Adrenal gland (tissue), 12 donors: ENCODE measurements around the gene KIF5B. TPM values are rescaled to one million over a fixed set of nuclear protein-coding genes. Genes with fewer than 3 reads are reported as not detected.
A peak's percentile ranks its signal among the peaks of the same experiment; 100 is the strongest.
"Not testable (repeated sequence)": the region's sequence is repeated elsewhere in the genome, so short reads cannot be mapped to it uniquely, and the experiment has no call there.

Experiments used
- DNase-seq, 7 donors: peaks; one replicate each; pipeline ENCODE4 v3.0.0-alpha.2; 2019 to 2020
- H3K27ac ChIP-seq, 5 donors: fragments of 200-600 bp; sonication (generic) in 4 of 5; 1 replicate in 3 of 5; 2 replicates in 2 of 5; pipeline versions ENCODE4 v1.5.1 to v1.8.0; 2016 to 2020; ENCODE audit warnings: mild to moderate bottlenecking in 1 of 5
- H3K27me3 ChIP-seq: fragments of 200-600 bp; 2 replicates; pipeline ENCODE4 v1.8.0; 2021
- H3K36me3 ChIP-seq, 2 donors: fragments of 200-600 bp; replicated peaks in 1 of 2; 1 replicate in 1 of 2; 2 replicates in 1 of 2; pipeline versions ENCODE4 v1.5.1 to v1.8.0; 2018 to 2022
- H3K4me1 ChIP-seq, 2 donors: fragments of 200-600 bp; replicated peaks in 1 of 2; 1 replicate in 1 of 2; 2 replicates in 1 of 2; pipeline versions ENCODE4 v1.5.1 to v1.8.0; 2018 to 2021
- H3K4me3 ChIP-seq, 4 donors: fragments of 200-600 bp; sonication (generic) in 3 of 4; one replicate each; pipeline ENCODE4 v1.5.1; 2016 to 2018
- H3K9me3 ChIP-seq, 3 donors: fragments of 200-600 bp; sonication (generic) in 1 of 3; replicated peaks in 1 of 3; 1 replicate in 2 of 3; 2 replicates in 1 of 3; pipeline versions ENCODE4 v1.5.1 to v1.8.0; 2016 to 2021
- POLR2A ChIP-seq, 2 donors: fragments of 450-650 bp; IDR thresholded peaks; one replicate each; pipeline ENCODE4 v1.6.1; 2017; ENCODE audit warnings: antibody characterized with exemption in 2 of 2, mild to moderate bottlenecking in 2 of 2, moderate library complexity in 1 of 2
- WGBS, 4 donors: extraction: QIAGEN DNeasy Blood & Tissue Kit in 2 of 4; methylation state at CpG; one replicate each; pipeline versions ENCODE4 v1.1.5 to v1.1.7; 2013 to 2017; 5-methylcytosine and 5-hydroxymethylcytosine counted together
- intact Hi-C, 2 donors: fragments of 100-400 bp; cut with DNase I; formaldehyde crosslinking; loops; one replicate each; pipeline versions ENCODE4 v1.14.1 to v1.15.0; 2022 to 2023
- polyA plus RNA-seq, 3 donors: library from polyadenylated mRNA; stranded (reverse); fragments of 200-250 nt in 2 of 3; fragments of 350-450 nt in 1 of 3; fragmentation: Illumina TruSeq in 1 of 3; extraction: RNeasy Lipid Tissue Mini Kit (QIAGEN cat#74804) in 1 of 3; gene quantifications; one replicate each; pipeline ENCODE4 v1.2.3, GENCODE V29; 2013 to 2014
- total RNA-seq, 9 donors: library from RNA; depleted of rRNA in 4 of 9; stranded (reverse); fragments of >200 nt in 4 of 9; fragments of 120-200 nt in 1 of 9; fragmentation: NEBNext Ultra II Directional in 1 of 9; extraction: Animal tissue kit (Norgen Biotek cat#: 25700) in 1 of 9; gene quantifications; one replicate each; pipeline versions ENCODE4 v1.1.0 to v1.2.4, GENCODE V29; 2013 to 2023
- TF ChIP-seq, protein P1 (sequence below), 6 experiments: fragments of 450-650 bp in 4 of 6; fragments of 200-600 bp in 2 of 6; sonication (generic) in 1 of 6; IDR thresholded peaks; 1 replicate in 5 of 6; 2 replicates in 1 of 6; pipeline versions ENCODE4 v1.5.1 to v1.8.0; 2016 to 2021; ENCODE audit warnings: antibody characterized with exemption in 6 of 6, mild to moderate bottlenecking in 2 of 6, moderate library complexity in 1 of 6
- donor health status: healthy with polysubstance abuse.
- donor health status: Bipolar disorder and iron deficiency.
- donor health status: DM: yes; HTN: yes; CAD: no.
- donor health status: DM: no; HTN: no; CAD: no.
- donor health status: DM: no; HTN: no; CAD: no.
- donor health status: DM: yes; HTN: yes; CAD: no.

Gene KIF5B
- total and polyA plus RNA-seq, 12 donors, result 24.2 to 139 (median 81.7) TPM

DNA sequence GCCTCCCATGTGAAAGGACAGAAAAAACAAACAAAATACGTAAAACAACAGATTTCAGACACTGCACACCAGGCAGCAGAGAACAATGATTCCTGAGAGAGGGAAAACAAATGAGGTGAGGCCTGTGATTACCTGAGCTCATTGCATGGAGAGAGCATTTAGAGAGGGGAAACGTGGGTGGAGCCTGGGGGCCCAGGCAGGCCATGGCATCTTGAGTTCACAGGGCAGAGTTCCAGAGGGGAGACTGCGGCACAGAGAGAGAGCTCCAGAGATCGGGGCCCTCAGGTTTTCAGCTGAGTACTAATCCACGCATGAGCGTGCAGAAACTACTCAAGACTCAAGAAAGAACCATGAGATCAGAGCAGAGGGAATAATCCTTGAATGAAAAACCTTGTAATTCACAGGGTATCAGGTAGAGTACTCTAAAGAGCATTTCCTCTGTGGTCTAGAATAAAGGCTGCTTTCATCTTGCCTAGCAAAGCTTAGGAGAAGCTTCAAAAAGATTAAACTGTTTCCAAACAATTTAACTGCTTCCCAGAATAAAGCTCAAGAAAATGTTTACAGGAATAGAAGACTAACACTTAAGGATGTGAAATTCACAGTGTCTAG lies 81.0 kb downstream of the KIF5B start:
- no peak for TF ChIP-seq POLR2A (IDR thresholded peaks at IDR 0.05)
- TF ChIP-seq, protein P1, sequence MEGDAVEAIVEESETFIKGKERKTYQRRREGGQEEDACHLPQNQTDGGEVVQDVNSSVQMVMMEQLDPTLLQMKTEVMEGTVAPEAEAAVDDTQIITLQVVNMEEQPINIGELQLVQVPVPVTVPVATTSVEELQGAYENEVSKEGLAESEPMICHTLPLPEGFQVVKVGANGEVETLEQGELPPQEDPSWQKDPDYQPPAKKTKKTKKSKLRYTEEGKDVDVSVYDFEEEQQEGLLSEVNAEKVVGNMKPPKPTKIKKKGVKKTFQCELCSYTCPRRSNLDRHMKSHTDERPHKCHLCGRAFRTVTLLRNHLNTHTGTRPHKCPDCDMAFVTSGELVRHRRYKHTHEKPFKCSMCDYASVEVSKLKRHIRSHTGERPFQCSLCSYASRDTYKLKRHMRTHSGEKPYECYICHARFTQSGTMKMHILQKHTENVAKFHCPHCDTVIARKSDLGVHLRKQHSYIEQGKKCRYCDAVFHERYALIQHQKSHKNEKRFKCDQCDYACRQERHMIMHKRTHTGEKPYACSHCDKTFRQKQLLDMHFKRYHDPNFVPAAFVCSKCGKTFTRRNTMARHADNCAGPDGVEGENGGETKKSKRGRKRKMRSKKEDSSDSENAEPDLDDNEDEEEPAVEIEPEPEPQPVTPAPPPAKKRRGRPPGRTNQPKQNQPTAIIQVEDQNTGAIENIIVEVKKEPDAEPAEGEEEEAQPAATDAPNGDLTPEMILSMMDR (IDR thresholded peaks at IDR 0.05), result no peak

DNA sequence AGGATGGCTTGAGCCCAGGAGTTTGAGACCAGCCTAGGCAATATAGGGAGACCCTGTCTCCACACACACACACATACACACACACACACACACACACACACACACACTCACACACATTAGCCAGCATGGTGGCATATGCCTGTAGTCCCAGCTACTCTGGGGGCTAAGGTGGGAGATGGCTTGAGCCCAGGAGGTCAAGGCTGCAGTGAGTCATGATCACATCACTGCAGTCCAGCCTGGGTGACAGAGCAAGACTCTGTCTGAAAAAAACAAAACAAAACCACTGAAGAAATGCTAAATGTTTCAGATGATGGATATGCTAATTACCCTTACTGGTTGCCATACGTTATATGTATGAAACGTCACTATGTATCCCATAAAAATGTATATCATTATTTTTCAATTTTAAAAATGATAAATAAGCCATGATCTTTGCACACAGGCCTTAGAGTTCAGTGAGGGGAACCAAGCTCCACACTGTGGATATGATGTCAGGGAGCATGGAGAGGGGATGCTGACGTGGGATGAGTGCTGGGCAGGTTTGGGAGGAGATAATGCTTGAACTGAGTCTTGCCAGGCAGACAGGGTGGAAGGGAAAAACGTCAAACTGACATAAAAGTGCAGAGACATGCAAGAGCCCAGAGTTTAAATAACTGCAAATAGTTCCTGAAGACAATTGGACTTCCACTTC lies 81.6 kb downstream of the KIF5B start:
- TF ChIP-seq, protein P1 (IDR thresholded peaks at IDR 0.05), result no peak
- no peak for TF ChIP-seq POLR2A (IDR thresholded peaks at IDR 0.05)
- Histone ChIP-seq H3K4me1 (peaks cover 0 to 10% of the 10 kb centered on the region in 2 donors), H3K36me3 (no peaks in the 10 kb centered on the region), H3K9me3 (no peaks in the 10 kb centered on the region), H3K27ac (no peak overlapping the region), H3K4me3 (no peak overlapping the region), H3K27me3 (no peaks in the 10 kb centered on the region)
- WGBS, 4 donors, result 42 to 49% (median 44%) methylated on average over 4 of the region's 4 CpGs
- DNase-seq, result peak in 5 of 7 donors; percentile 29 to 39 (median 34)
- intact Hi-C loops, result no loop called here

More for the DNA sequence above, 81.0 kb downstream of the KIF5B start:
- no peaks in the 10 kb centered on the region for H3K36me3 ChIP-seq
- H3K9me3 ChIP-seq, result no peaks in the 10 kb centered on the region
- H3K4me1 ChIP-seq, result peaks cover 0 to 10% of the 10 kb centered on the region in 2 donors
- H3K27ac ChIP-seq, result no peak overlapping the region
- H3K27me3 ChIP-seq, result no peaks in the 10 kb centered on the region
- DNase-seq, result no peak
- H3K4me3 ChIP-seq, result no peak overlapping the region
- intact Hi-C loops, result no loop called here
- WGBS, 4 donors, result 84 to 96% (median 90%) methylated on average over 6 of the region's 6 CpGs

DNA sequence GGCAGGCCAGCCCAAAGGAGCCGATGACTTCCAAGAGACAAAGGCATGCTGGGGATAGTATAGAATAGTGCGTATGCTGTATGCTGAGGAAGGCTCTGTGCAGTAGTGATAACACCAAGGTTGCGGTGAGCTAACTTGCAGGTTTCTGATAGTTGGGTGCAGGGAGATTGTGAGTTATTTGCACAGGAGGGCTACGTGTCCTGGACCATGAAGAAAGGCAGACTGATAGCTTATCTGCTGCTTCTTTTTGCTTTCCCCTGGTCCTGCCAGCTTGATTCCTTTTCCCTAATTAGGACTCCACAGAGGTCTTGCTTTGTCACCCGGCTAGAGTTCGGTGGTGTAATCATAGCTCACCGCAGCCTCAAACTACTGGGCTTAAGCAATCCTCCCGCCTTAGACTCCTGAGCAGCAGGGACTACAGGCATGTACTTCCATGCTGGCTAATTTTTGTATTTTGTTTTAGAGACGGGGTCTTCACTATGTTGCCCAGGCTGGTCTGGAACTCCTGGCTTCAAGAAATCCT lies 83.6 kb downstream of the KIF5B start:
- no peak overlapping the region for H3K27ac ChIP-seq
- TF ChIP-seq, protein P1 (IDR thresholded peaks at IDR 0.05), result no peak
- no peak for TF ChIP-seq POLR2A (IDR thresholded peaks at IDR 0.05)
- no peaks in the 10 kb centered on the region for H3K9me3 ChIP-seq
- no peaks in the 10 kb centered on the region for H3K36me3 ChIP-seq
- no peaks in the 10 kb centered on the region for H3K27me3 ChIP-seq
- no peak overlapping the region for H3K4me3 ChIP-seq
- WGBS, 4 donors, result 85 to 96% (median 93%) methylated on average over 9 of the region's 9 CpGs
- no peak for DNase-seq
- intact Hi-C loops, result no loop called here
- H3K4me1 ChIP-seq, result peaks cover 0 to 8% of the 10 kb centered on the region in 2 donors

DNA sequence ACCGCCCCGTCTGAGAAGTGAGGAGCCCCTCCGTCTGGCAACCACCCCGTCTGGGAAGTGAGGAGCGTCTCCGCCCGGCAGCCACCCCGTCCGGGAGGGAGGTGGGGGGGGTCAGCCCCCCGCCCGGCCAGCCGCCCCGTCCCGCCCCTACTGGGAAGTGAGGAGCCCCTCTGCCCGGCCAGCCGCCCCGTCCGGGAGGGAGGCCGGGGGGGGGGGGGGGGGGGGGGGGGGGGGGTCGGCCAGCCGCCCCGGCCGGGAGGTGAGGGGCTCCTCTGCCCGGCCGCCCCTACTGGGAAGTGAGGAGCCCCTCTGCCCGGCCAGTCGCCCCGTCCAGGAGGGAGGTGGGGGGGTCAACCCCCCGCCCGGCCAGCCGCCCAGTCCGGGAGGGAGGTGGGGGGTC lies 86.4 kb downstream of the KIF5B start:
- H3K4me1 ChIP-seq, H3K27ac ChIP-seq, H3K27me3 ChIP-seq, H3K36me3 ChIP-seq, intact Hi-C loops, H3K9me3 ChIP-seq, H3K4me3 ChIP-seq, DNase-seq: not testable (repeated sequence)
- WGBS, 4 donors, result no CpG with 5 or more reads among the region's 32 CpGs
